Neural cell (in vitro differentiated cells): ENCODE data around the gene EID2. TPM values are rescaled to one million over a fixed set of nuclear protein-coding genes. Genes with fewer than 3 reads are reported as not detected.

Source experiments
- H2AFZ ChIP-seq: fragments of 200-600, 300-800 bp; sonication (generic), shearing (Covaris generic); 2 replicates; pipeline ENCODE4 v1.6.0; 2014; ENCODE audit warnings: low read depth, mild to moderate bottlenecking, antibody characterized with exemption, low read length, moderate library complexity
- H3F3A ChIP-seq: fragments of 200-600 bp; shearing (Covaris generic); 2 replicates; pipeline ENCODE4 v1.6.1; 2016; ENCODE audit warnings: mild to moderate bottlenecking, moderate library complexity, mixed read lengths, antibody characterized with exemption, low read length; ENCODE audit not compliant: insufficient read depth, poor library complexity, severe bottlenecking
- H3K27ac ChIP-seq: fragments of 200-600, 300-800 bp; sonication (generic), shearing (Covaris generic); 2 replicates; pipeline ENCODE4 v1.5.1; 2014; ENCODE audit warnings: mild to moderate bottlenecking, low read length, moderate library complexity
- H3K27me3 ChIP-seq: fragments of 300-800, 200-600 bp; sonication (generic), shearing (Covaris generic); 2 replicates; pipeline ENCODE4 v1.6.0; 2014; ENCODE audit warnings: mild to moderate bottlenecking, low read depth, low read length, moderate library complexity; ENCODE audit not compliant: insufficient read depth
- H3K36me3 ChIP-seq: fragments of 300-800, 200-600 bp; sonication (generic), shearing (Covaris generic); 2 replicates; pipeline ENCODE4 v1.5.1; 2014; ENCODE audit warnings: mild to moderate bottlenecking, antibody characterized with exemption, low read length, moderate library complexity; ENCODE audit not compliant: insufficient read depth
- H3K4me2 ChIP-seq: fragments of 300-800, 200-600 bp; sonication (generic), shearing (Covaris generic); 2 replicates; pipeline ENCODE4 v1.6.0; 2014; ENCODE audit warnings: mild to moderate bottlenecking, low read length
- H3K4me3 ChIP-seq: fragments of 300-800, 200-600 bp; sonication (generic), shearing (Covaris generic); 2 replicates; pipeline ENCODE4 v1.5.1; 2014; ENCODE audit warnings: mild to moderate bottlenecking, low read length, moderate library complexity
- H3K79me2 ChIP-seq: fragments of 200-600 bp; shearing (Covaris generic); replicated peaks from 2 replicates; pipeline ENCODE4 v1.6.0; 2014; ENCODE audit warnings: mild to moderate bottlenecking, low read length, moderate library complexity; ENCODE audit not compliant: insufficient read depth
- H3K9ac ChIP-seq: fragments of 300-800, 200-600 bp; sonication (generic), shearing (Covaris generic); 2 replicates; pipeline ENCODE4 v1.6.1; 2016; ENCODE audit warnings: mild to moderate bottlenecking, low read length, mixed read lengths
- H3K9me2 ChIP-seq: fragments of 200-600 bp; shearing (Covaris generic); 2 replicates; pipeline ENCODE4 v1.6.1; 2016; ENCODE audit warnings: mild to moderate bottlenecking, low read length, mixed read lengths; ENCODE audit not compliant: insufficient read depth
- H3K9me3 ChIP-seq: fragments of 200-600, 300-800 bp; sonication (generic), shearing (Covaris generic); 2 replicates; pipeline ENCODE4 v1.6.1; 2016; ENCODE audit warnings: mild to moderate bottlenecking, mixed run types, low read length, moderate library complexity, mixed read lengths
- H4K20me1 ChIP-seq: fragments of 200-600 bp; shearing (Covaris generic); 2 replicates; pipeline ENCODE4 v1.6.1; 2016; ENCODE audit warnings: mild to moderate bottlenecking, mixed run types; ENCODE audit not compliant: insufficient read depth
- CTCF ChIP-seq: fragments of 450-650 bp; IDR thresholded peaks from 2 replicates; pipeline ENCODE4 v1.5.1; 2014; ENCODE audit warnings: antibody characterized with exemption, mild to moderate bottlenecking, moderate library complexity; ENCODE audit not compliant: poor library complexity, severe bottlenecking
- EP300 ChIP-seq: fragments of 450-650 bp; conservative IDR thresholded peaks from 2 replicates; pipeline ENCODE4 v1.6.1; 2014; ENCODE audit warnings: antibody characterized with exemption, mild to moderate bottlenecking, moderate library complexity; ENCODE audit not compliant: poor library complexity, severe bottlenecking
- EZH2 ChIP-seq: fragments of 200-600, 300-800 bp; shearing (Covaris generic), sonication (generic); IDR thresholded peaks from 2 replicates; pipeline ENCODE4 v1.6.1; 2014; ENCODE audit warnings: antibody characterized with exemption, low read length, borderline replicate concordance, mild to moderate bottlenecking; ENCODE audit not compliant: insufficient read depth, poor library complexity, severe bottlenecking
- MXI1 ChIP-seq: fragments of 450-650 bp; conservative IDR thresholded peaks from 2 replicates; pipeline ENCODE4 v1.6.1; 2014; ENCODE audit warnings: antibody characterized with exemption, mild to moderate bottlenecking; ENCODE audit not compliant: poor library complexity, severe bottlenecking
- POLR2AphosphoS5 ChIP-seq: IDR thresholded peaks from 2 replicates; pipeline ENCODE4 v1.6.1; 2012
- RAD21 ChIP-seq: fragments of 450-650 bp; conservative IDR thresholded peaks from 2 replicates; pipeline ENCODE4 v1.6.1; 2014; ENCODE audit warnings: antibody characterized with exemption, mild to moderate bottlenecking, moderate library complexity
- REST ChIP-seq: IDR thresholded peaks from 2 replicates; pipeline ENCODE4 v1.6.1; 2012; ENCODE audit warnings: borderline replicate concordance
- SMC3 ChIP-seq: fragments of 450-650 bp; conservative IDR thresholded peaks from 2 replicates; pipeline ENCODE4 v1.6.1; 2014; ENCODE audit warnings: antibody characterized with exemption, mild to moderate bottlenecking, moderate library complexity; ENCODE audit not compliant: poor library complexity
- TAF1 ChIP-seq: IDR thresholded peaks from 2 replicates; pipeline ENCODE4 v1.6.1; 2012; ENCODE audit warnings: low read depth
- polyA plus RNA-seq: library from polyadenylated mRNA; depleted of rRNA; stranded (reverse); fragments of >200 nt; gene quantifications from 2 replicates; pipeline ENCODE4 v1.2.3, GENCODE V29; 2014

EID2 gene
- polyA plus RNA-seq, 1 donor from 2014 or later, result 47.4 TPM

DNA sequence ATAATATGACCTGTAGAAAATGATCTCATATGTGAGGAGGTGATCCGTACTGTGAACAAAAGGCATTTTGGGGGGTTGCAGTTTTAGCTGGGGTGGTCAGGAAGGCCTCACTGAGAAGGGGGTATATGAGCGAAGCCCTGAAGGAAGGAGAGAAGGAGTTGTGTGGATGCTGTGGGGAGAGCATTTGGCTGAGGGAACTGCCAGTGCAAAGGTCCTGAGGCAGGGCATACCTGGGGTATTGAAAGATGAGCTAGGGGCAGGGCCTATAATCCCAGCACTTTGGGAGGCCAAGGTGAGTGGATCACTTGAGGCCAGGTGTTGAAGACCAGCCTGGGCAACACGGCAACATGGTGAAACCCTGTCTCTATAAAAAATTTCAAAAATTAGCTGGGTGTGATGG, 22.5 kb downstream of the EID2 start:
- no peak overlapping the region for H3K4me2 ChIP-seq
- no peaks in the 10 kb centered on the region for H3K9me2 ChIP-seq
- no peaks in the 10 kb centered on the region for H4K20me1 ChIP-seq
- no peak overlapping the region for H2AFZ ChIP-seq
- TF ChIP-seq POLR2AphosphoS5, result no peak
- TF ChIP-seq MXI1, result no peak
- no peaks in the 10 kb centered on the region for H3K79me2 ChIP-seq
- H3K27ac ChIP-seq, result no peak overlapping the region
- no peak overlapping the region for H3K9ac ChIP-seq
- H3K36me3 ChIP-seq, result no peaks in the 10 kb centered on the region
- no peaks in the 10 kb centered on the region for H3K9me3 ChIP-seq
- no peaks in the 10 kb centered on the region for H3F3A ChIP-seq
- no peak overlapping the region for H3K4me3 ChIP-seq
- peaks cover 39% of the 10 kb centered on the region for H3K27me3 ChIP-seq

DNA sequence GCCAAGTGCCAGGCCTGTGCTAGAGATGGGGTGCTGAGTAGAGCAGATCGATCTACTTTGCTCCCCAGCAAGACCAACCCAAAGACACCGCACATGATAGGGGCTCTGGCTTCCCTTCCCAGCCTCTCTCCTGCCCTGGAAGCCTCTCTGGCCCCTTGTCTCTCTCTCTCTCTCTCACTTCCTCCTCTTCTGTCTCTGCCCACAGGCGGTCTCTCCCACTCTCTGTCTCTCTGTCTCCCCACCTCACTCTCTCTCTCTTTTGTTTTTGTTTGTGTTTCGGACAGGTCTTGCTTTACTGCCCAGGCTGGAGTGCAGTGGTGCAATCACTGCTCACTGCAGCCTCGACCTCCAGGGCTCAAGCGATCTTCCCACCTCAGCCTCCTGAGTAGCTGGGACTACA, 23.7 kb downstream of the EID2 start:
- Histone ChIP-seq H3K36me3 (no peaks in the 10 kb centered on the region), H3F3A (no peaks in the 10 kb centered on the region), H4K20me1 (no peaks in the 10 kb centered on the region), H3K9me3 (no peaks in the 10 kb centered on the region), H3K79me2 (no peaks in the 10 kb centered on the region), H3K27me3 (peaks cover 39% of the 10 kb centered on the region), H3K9me2 (no peaks in the 10 kb centered on the region), H3K9ac (no peak overlapping the region), H3K27ac (no peak overlapping the region), H3K4me3 (no peak overlapping the region), H3K4me2 (no peak overlapping the region), H2AFZ (no peak overlapping the region)
- TF ChIP-seq EP300 (no peak), SMC3 (no peak), MXI1 (no peak), CTCF (no peak), TAF1 (no peak), POLR2AphosphoS5 (no peak), RAD21 (no peak), EZH2 (no peak), REST (no peak)
